ENCODE results near the gene FAM227B. TPM values are rescaled to one million over a fixed set of nuclear protein-coding genes. Genes with fewer than 3 reads are reported as not detected.
A peak's percentile ranks its signal among the peaks of the same experiment; 100 is the strongest.
"Not testable (repeated sequence)": the region's sequence is repeated elsewhere in the genome, so short reads cannot be mapped to it uniquely, and the experiment has no call there.

FAM227B gene
- total RNA-seq, 4 donors from 2014 or later: 6.1 to 24.1 (median 12.5) TPM

- Histone ChIP-seq H3K27me3 (no peaks in the 10 kb centered on the region), H3K36me3 (no peaks in the 10 kb centered on the region), H3K9me3 (no peaks in the 10 kb centered on the region), H3K4me1 (peaks cover 0 to 30% (median 2%) of the 10 kb centered on the region in 3 donors), H3K4me3 (no peak overlapping the region), H3K27ac (peak overlapping the region in 1 of 4 donors; percentile 20)
- ATAC-seq: no peak
- TF ChIP-seq EP300 (IDR thresholded peaks at IDR 0.05): no peak
- TF ChIP-seq POLR2A (IDR thresholded peaks at IDR 0.05): no peak
- TF ChIP-seq CTCF (IDR thresholded peaks at IDR 0.05): no peak
- TF ChIP-seq POLR2AphosphoS5 (IDR thresholded peaks at IDR 0.05): no peak
- WGBS, 2 donors (ENCODE audit: low coverage in 1 of 2): 58 to 78% methylated on average over 2 of the region's 2 CpGs
Observed at GRCh38 chr15:49472338-49472737, 148.3 kb downstream of the FAM227B start.

GRCh38 chr15:49471733-49472132 lies 148.9 kb downstream of the FAM227B start:
- WGBS, 2 donors (ENCODE audit: low coverage in 1 of 2): 23 to 49% methylated on average over 4 of the region's 4 CpGs
- Histone ChIP-seq H3K27ac (peak overlapping the region in 1 of 4 donors; percentile 1), H3K4me3 (no peak overlapping the region), H3K9me3 (no peaks in the 10 kb centered on the region), H3K27me3 (no peaks in the 10 kb centered on the region), H3K4me1 (peaks cover 0 to 35% (median 2%) of the 10 kb centered on the region in 3 donors), H3K36me3 (no peaks in the 10 kb centered on the region)
- no peak for ATAC-seq
- TF ChIP-seq CTCF (IDR thresholded peaks at IDR 0.05) (no peak), POLR2AphosphoS5 (IDR thresholded peaks at IDR 0.05) (no peak), POLR2A (IDR thresholded peaks at IDR 0.05) (no peak), EP300 (IDR thresholded peaks at IDR 0.05) (no peak)

- H3K4me3 ChIP-seq, H3K36me3 ChIP-seq, H3K9me3 ChIP-seq, H3K27ac ChIP-seq, ATAC-seq, H3K27me3 ChIP-seq: not testable (repeated sequence)
- WGBS, 2 donors (ENCODE audit: low coverage in 1 of 2): 73 to 80% methylated on average over 3 of the region's 4 CpGs
- H3K4me1 ChIP-seq: peaks cover 0 to 39% (median 2%) of the 10 kb centered on the region in 3 donors
Observed at GRCh38 chr15:49471248-49471647, 149.4 kb downstream of the FAM227B start.

GRCh38 chr15:49468481-49468839 lies 152.2 kb downstream of the FAM227B start:
- peaks cover 0 to 57% (median 2%) of the 10 kb centered on the region in 3 donors for H3K4me1 ChIP-seq
- no peaks in the 10 kb centered on the region for H3K9me3 ChIP-seq
- no peaks in the 10 kb centered on the region for H3K27me3 ChIP-seq
- ATAC-seq: peak; percentile 70
- TF ChIP-seq POLR2AphosphoS5 (IDR thresholded peaks at IDR 0.05): no peak
- no peak for TF ChIP-seq EP300 (IDR thresholded peaks at IDR 0.05)
- no peak for TF ChIP-seq POLR2A (IDR thresholded peaks at IDR 0.05)
- no peak for TF ChIP-seq CTCF (IDR thresholded peaks at IDR 0.05)
- H3K36me3 ChIP-seq: no peaks in the 10 kb centered on the region
- H3K4me3 ChIP-seq: no peak overlapping the region
- H3K27ac ChIP-seq: peak overlapping the region; percentile 24 to 51 (median 38)
- 13 to 43% methylated on average over 2 of the region's 2 CpGs for WGBS, 2 donors (ENCODE audit: low coverage in 1 of 2)

- no peaks in the 10 kb centered on the region for H3K36me3 ChIP-seq
- peaks cover 0 to 62% (median 2%) of the 10 kb centered on the region in 3 donors for H3K4me1 ChIP-seq
- peak overlapping the region in 3 of 4 donors; percentile 24 to 51 (median 46) for H3K27ac ChIP-seq
- TF ChIP-seq POLR2AphosphoS5 (IDR thresholded peaks at IDR 0.05) (no peak), POLR2A (IDR thresholded peaks at IDR 0.05) (no peak), CTCF (IDR thresholded peaks at IDR 0.05) (no peak), EP300 (IDR thresholded peaks at IDR 0.05) (no peak)
- H3K4me3 ChIP-seq: no peak overlapping the region
- WGBS, 2 donors (ENCODE audit: low coverage in 1 of 2): 52 to 58% methylated on average over 3 of the region's 3 CpGs
- H3K27me3 ChIP-seq: no peaks in the 10 kb centered on the region
- H3K9me3 ChIP-seq: no peaks in the 10 kb centered on the region
- no peak for ATAC-seq
Observed at GRCh38 chr15:49467746-49468480, 152.7 kb downstream of the FAM227B start.
